GM23248 (cell line): ENCODE data around the gene PGS1.

ENCODE experiments used
- EZH2 ChIP-seq: fragments of 200-600 bp; sonication (generic); IDR thresholded peaks from 2 replicates; pipeline ENCODE4 v1.6.1; 2018; ENCODE audit warnings: antibody characterized with exemption, mild to moderate bottlenecking; ENCODE audit not compliant: insufficient read depth, poor library complexity, severe bottlenecking
- EZH2phosphoT487 ChIP-seq: fragments of 200-600 bp; sonication (generic); IDR thresholded peaks from 2 replicates; pipeline ENCODE4 v1.6.1; 2018; ENCODE audit warnings: antibody characterized with exemption, moderate library complexity, mild to moderate bottlenecking, low read depth; ENCODE audit not compliant: insufficient read depth

GRCh38 chr17:78369791-78370381 is 8.6 kb upstream of the PGS1 start:
- no peak for TF ChIP-seq EZH2phosphoT487
- TF ChIP-seq EZH2, result no peak
